ENCODE data around the gene RAI1.
A peak's percentile ranks its signal among the peaks of the same experiment; 100 is the strongest.

The RAI1 gene

DNA sequence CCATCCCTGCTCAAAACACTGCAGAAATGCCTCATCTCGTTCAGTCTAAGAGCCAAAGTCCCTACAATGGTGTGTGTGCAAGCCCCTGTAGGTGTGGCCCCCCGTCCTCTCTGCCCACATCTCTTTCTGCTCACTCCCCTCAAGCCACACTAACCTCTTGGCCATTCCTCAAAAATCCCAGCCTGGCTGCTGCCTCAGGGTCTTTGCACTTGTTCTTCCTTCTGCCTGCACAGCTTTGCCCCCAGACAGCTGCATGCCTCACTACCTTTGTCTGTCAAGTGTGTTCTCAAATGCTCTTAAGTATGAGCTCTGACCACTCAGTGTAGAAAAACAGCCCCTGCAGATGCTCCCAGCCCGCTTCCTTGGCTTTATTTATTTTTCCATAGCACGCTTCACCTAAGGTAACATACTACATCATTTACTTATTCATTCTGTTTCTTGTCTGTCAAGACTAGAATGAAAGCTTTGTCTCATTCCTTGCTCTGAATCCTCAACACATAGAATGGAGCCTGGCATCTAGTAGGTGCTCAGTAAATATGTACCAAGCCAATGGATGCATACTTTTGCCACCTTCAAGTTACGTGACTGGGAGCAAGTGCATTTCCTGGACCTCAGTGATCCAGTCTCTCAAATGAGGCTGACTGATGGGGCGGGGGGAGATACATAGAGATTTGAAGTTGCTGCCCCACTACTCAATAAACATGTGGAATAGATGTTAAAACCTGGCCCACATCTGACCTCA lies 38.1 kb downstream of the RAI1 start:
- DNase-seq (ENCODE audit: low read depth) = no peak

DNA sequence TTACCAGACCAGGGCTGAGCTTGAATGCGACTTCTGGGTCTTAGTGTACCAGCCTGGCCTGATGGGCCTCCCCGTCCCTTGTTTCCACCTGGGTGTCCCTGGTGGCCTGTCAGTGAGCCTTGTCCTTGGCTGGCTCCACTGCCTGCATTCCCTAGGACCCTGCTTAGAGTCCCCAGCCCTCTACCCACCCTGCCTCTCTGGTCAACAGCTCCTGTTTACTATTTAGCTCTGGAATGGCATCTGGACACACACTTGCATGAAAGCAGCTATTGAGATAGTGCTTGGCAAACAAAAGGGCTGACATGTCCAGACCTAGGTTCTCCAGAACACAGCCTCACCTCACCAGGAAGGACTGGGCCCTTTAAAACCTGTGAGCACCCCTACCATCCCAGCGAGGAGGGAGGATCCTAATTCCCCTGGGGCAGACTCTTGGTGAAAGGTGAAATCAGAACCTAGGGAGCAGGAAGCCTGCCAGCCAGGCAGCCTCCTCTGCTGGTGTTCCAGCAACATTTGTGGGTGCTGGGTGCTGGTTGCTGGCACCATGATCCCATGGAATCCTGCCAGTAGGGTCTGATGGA lies 38.8 kb downstream of the RAI1 start:
- DNase-seq (ENCODE audit: low read depth) = no peak

DNA sequence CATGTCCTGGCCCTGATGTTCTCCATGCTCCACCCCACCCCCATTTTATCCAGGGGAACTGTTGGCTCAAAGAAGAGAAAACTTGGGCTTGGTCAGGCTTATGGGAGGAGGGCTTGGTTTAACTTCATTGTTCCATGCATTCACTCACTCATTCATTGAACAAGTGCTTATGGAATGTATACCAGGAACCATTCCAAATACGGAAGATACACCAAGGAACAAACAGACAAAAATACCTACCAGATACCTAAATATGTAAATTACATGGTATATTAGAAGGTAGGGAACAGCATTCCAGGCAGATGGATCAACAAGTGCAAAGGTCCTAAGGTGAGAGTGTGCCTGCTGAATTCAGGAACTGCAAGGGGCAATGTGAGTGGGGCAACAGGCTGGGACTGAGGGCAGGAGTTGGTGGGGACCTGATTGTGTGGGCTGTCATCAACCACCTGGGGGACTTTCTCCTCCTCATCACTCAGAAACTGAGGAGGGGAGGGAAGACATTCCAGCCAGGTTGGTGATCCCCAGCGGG lies 39.9 kb downstream of the RAI1 start:
- DNase-seq (ENCODE audit: low read depth) = no peak

DNA sequence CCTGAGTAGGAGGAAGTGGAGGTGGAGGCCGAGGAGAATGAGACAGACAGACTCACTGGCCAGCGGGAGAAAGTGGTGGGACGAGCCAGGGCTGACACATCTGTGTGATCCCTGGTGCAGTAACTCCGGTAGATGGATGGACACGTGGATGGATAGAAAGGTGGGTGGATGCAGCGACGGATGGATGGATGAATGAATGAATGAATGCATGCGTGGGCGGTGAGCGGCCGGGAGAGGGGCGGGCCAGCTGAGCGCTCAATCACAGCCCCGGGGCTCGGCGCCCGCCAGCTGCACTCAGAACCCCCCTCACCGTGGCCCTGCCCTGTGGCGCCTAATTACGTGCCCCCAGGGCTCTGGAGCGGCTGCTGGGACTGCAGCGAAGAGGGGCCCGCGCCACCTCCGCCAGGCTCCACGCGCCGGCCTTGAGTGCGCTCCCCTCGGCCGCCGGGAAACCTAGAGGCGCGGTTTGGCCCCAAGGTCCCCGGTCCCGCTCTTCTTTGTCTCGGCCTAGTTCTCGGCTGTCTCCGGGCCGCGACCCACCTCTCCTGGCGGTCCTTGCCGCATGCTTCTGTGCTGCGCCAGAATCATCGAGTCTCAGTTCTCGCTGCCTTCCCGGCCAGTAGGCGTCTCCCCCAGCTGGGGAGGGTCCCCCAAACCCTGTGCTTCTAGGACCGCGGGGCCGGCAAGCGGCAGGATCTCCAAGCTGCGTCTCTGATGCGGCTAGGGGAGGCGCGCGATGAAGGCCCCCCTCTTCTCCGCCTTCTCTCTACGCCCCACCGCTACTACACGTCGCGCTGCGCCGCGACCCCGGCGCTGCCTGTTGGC lies 41.0 kb downstream of the RAI1 start:
- DNase-seq (ENCODE audit: low read depth) = peak; percentile 51

DNA sequence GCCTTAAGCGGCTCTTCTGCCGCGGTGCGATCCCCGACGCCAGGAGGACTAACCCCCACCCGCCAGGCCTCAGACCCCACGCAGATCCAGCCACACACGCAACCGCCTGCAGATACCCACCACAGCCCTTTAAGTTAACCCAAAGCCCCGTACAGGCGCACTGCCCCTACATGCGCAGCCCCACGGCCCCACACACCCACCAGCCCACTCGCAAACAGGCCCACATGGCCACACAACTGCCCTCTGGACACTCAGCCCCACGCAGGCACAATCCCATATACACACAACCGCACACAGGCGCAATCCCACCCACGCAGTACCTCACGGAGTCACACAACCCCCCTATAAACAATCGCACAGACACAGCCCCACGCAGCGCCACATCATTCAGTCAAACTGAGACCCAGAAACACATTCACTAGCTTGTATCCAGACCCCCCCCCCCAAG lies 41.7 kb downstream of the RAI1 start:
- no peak for DNase-seq (ENCODE audit: low read depth)

DNA sequence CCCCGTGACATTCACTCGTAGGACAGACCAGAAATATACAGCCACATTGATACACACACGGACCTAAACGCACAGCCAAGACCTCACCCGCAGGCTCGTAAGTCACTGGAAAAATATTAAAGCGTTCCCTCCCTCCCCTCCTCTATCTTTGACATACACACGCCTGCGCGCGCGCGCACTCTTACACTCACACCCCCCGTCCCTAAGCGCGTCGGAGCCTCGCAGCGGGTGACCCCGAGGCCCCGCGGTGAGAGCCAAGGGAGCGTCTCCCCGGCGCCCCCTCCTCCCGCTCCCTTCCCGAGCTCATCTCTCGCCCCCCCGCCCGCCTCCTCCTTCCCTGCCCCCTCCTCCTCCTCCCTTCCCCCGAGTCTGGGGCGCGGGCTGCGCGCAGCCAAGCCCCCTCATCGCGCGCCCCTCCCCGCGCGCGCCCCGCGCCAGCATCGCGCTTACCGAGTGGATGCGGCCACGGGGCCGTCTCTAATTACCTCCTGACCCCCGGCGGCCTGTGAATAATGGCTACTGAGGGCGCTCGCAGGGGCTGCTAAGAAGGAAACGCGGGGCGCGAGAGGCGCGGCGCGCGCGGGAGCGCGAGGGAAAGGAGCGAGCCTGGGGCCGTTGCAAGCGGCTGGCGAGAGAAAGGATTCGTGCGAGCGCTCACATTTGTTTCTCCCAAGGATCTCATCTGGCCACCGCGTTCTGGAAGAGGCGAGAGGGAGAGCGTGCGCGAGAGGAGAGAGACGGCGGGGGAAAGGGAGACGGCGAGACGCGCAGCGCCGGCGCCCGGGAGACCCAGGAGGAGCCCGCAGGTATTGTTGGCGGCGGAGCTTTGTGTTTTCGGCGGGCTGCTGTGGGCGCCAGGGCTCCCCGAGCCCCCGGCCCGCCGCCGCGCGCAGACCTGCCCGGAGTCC lies 42.4 kb downstream of the RAI1 start:
- peak; percentile 80 for DNase-seq (ENCODE audit: low read depth)

DNA sequence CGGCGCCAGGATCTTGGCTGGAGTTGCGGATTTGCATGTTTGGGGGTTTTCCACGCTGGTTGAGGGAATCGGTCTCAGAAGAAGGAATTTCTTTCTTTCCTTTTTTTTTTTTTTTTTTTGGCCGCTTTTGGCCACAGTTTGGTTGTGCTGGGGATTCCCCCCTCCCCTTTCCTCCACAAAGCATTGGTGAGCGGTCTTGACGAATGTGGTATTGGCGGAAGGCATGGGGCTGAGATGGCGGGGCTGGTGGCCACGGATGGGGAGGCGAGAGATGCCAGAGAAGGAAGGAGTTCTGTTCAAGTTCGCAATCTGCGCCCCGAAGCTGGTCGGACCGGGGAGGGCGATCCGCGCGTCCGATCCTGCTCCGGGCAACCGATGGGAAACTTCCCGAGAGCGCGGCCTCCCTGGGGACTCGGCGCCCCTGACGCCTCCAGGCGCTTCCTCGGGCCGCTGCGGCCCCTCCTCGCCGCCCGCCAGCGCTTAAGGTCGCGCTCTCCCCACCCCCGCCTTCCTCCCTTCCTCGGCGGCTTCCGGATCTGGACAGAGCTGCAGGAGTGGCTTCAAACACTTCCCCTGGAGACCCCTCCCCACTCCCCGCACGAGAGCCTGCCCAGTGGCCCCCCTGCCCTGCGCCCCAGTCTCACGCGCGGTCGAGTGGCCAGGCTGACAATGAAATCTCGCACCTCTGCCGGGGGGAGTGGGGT lies 43.2 kb downstream of the RAI1 start:
- DNase-seq (ENCODE audit: low read depth) = no peak

DNA sequence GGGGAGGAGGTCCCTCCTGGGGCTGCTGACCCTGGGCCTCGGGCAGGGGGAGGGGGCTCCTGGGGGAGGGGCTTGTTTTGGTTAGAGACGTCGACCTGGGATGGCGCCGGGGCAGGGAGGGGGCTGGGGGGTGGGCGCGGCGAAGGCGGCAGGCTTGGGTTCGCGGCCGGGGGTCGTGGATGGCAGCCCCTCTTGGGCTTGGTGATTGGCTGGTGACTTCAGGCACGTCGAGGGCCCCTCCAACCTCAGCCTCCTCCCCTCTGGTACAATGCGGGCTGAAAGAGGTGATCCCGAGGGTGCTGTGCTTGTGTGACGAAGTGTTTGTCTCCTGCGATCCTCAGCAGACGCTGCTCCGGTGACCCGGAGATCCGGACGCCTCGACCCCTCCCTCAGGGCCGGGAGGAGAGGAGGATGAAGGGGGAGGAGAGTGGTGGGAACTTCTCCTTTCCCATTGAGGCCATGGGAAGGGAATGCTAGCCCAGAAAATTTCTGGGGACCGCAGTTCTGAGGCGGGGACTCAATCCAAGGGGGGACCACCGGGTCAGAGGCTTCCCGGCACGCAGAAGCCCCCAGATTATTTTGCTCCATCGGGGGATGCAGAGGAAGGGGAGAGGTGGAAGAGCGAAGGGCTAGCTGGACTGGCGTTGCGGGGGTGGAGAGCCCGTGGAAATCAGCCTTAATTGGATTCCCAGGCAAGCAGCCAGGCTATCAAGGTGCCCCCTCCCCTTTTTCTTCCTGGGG lies 43.9 kb downstream of the RAI1 start:
- DNase-seq (ENCODE audit: low read depth) = no peak

DNA sequence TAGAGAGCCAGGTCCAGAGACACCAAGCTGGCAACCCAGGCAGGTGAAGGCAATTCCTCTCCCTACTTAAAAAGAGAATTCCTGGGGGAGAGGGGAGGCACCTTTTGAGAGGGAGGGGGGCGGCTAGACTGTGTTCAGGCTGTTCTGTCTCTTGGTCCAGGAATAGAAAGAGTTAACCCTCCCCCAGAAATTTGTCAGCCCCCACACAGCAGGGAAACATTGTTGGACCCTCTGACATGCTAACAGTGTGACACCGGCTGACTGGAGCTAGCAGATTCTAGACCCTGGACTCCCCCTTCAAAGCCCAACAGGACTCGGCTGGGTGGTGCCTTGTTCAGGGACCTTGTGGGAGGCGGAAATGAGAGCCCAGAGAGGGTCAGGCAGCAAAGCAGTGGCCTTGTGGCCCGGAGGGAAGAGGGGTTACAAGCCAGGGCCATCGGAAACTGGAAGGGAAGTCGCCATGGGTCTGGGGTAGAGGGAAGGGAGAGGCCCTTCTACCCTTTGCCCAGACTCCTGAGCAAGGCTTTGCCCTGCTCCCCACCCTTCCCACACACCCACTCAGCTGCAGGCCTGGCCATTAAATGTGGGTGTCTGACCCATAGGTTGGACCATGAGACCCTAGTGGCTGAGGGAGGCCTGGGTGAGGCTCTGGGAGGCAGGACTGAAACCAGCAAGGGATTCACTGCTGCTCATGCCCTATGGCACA lies 44.6 kb downstream of the RAI1 start:
- no peak for DNase-seq (ENCODE audit: low read depth)

DNA sequence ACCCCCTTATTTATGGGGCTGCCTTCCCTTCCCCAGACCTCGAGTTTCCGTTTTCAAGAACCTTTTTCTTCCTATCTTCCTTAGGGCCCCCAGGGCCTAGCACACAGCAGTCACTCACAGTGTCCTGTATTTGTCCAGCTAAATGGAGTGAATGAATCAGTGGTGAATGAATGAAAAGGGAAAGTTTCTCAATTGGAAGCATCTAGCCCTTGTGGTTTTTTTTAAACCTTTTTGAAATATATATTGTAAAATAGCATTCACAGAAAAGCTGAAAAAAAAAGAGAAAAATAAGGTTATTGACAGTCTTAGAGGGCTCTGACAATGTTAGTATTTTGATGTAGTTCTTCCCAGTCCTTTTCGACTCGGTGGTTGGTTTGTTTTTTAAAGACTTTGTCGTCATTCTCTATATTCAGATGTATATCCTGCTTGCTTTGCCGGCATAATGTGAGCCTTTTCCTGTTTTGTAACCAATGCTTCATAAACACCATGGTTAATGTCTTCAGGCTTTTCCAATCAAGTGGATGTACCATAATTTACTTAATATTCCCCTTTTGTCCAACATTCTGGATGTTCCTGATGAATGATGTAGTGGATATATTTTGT lies 45.3 kb downstream of the RAI1 start:
- no peak for DNase-seq (ENCODE audit: low read depth)

DNA sequence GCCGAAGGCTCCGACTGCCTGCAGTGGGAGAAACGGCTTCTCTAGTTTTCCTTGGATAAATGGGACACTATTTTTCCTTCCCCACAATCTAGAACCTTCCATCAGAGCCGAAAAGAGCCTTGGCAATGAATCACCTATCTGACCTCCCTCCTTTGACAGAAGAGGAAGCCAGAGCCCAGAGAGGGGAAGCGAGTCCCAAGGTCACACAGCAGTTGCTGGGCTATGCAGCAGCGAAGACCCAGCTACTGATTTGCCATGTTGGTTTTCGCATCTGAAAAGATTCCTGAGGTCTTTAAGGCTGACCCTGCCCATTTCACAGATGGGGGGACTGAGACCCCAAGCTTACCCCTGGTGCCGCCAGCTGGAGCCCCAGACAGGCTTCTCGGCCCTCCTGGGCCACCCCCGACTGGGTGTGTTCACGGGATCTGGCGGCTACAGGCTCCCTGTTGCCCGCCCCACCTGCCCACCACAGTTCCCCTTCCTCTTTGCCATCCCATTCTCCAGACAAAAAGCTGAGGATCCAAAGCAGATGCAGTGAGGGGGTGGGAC lies 45.9 kb downstream of the RAI1 start:
- no peak for DNase-seq (ENCODE audit: low read depth)

DNA sequence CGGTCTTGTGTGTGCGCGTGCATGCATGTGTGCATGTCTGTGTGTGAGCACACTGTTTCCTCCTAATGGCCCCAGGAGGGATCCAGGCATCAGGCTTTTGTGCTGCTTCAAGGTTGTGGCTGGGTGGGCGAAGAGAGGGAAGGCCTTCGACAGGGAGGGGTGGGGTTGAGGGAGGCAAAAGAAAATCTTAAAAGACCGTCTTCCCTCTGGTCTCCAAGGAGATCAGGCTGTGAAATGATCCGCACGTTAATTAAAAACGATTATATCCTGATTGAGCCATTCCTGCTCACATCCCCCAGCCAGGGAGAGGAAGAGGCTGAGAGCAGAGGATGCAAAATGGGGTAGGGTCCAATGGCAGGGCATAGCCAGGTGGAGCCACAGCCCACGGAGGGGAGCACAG lies 46.9 kb downstream of the RAI1 start:
- no peak for DNase-seq (ENCODE audit: low read depth)

DNA sequence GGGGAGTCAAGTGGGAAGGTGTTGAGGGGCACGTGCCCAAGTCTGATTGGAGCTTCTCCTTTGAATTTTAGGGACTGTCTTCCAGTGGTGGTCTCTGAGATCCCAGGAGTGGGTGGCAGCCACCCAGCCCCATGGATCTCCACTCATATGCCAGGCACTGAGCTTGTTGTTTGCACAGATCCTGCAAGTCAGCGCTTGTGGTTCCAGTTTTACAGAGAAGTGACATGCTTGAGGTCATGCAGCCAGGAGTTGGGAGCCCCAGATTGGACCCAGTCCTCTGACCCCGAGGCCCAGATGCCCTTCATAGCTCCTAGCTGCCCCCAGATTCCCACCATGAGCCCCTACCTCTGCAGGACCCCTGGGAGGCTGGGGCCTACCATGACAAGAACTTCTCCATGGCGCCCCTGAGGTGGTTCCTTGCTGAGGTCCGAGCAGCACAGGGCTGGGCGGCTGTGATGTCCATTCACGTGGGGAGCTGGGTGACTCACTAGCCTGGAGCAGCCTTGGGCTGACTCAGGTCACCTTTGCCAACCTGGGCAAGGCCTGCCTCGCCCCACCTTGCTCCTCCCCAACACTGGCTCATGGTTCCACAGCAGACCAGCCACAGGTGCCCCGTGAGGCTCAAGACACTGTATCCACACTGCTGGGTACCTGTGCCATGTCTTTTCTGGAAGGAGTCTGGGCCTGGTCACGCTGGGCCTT lies 47.4 kb downstream of the RAI1 start:
- no peak for DNase-seq (ENCODE audit: low read depth)

DNA sequence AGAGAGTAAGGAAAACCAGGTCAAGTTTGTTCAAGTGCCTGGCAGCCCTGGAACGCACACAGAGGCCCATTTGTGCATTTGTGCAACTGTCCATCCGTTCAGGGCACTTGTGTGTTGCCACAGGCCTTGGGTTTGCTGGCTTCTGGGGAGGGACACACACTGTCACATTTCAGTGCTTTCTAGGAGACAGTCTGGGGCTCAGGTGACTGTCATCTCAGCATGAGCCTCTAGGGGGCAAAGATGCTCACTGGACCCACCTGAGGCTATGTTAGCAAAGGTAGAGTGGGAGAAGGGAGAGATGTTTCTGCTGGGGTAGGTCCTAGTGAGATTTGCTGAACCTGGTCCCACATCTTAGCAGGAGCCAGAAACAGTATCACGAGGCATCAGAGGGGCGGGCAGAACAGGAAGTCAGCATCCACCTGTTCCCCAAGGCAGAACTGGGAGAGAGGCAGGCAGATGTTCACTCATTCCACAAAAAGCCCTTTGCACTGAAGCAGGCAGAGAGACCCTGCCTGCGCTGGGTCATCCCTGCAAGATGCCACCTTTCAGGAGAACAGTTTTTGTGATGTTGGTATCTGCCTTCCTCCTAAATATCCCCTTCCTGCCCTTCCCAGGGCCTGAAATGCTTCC lies 48.5 kb downstream of the RAI1 start:
- no peak for DNase-seq (ENCODE audit: low read depth)

DNA sequence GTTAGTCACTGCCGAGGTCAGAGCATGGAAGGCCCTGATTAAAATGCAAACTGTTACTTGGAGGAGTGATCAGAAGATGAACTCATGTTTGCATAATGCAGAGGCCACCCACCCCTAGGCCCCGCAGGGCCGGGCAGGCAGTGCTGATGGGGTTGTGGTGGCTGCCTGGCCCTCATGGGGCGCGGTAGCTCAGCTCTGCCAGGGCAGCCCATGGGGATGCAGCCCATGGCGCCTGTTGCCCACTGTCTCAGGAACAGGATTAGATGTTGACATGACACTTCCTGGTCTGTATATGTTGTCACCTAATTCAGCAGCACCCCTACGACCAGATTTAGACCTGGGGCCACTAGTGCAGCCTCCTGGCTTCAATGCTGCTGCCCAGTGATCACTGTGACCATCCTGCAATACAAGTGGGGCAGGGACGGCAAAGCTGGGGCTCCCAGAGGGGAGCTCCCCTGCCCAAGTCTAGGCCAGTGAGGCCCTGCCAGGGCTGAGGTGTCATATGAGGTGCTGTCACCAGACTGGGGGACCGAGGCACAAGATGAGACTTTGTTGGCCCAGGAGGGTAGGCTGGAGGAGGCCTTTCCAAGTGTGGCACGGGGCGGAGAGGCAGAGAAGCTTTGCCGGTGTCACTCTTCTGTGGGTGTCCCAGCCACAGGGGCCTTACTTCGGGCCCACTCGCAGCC lies 49.1 kb downstream of the RAI1 start:
- DNase-seq (ENCODE audit: low read depth) = no peak

DNA sequence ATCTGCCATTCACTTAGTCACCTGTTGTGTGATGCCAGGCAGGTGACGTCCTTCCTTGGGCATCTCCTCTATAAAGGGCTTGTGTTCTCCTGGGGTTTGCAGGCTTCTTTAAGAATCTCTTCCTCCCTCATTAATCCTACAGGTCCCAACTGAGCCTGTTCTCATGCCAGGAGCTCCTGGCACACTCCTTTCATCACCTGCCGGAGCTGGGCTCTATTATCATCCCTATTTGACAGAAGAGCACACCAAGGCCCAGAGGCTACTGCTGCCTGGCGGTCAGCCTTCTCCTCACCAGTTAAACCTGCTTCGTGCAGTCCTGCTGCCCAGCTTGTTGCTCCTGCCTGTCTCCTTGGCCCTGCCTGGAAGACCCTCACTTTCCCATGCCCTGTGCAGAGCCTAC lies 51.2 kb downstream of the RAI1 start:
- no peak for DNase-seq (ENCODE audit: low read depth)
